RWPE2 (cell line): ENCODE data around the gene SLC13A3.

Experiments used
- ATAC-seq: fragments of 200-7000 bp; cut with Tn5 transposase; 3 replicates; pipeline ENCODE4 v1.9.1; 2021; ENCODE audit warnings: low read depth
- DNase-seq: peaks from one replicate; pipeline ENCODE4 v3.0.0-alpha.2; 2020; ENCODE audit warnings: low spot score
- H3K27ac ChIP-seq: fragments of 450-650 bp; 2 replicates; pipeline ENCODE4 v1.5.1; 2017; ENCODE audit warnings: mild to moderate bottlenecking; ENCODE audit not compliant: poor library complexity, severe bottlenecking
- H3K27me3 ChIP-seq: fragments of 250-450 bp; sonication (Bioruptor Pico); 2 replicates; pipeline ENCODE4 v1.5.1; 2021; ENCODE audit warnings: mild to moderate bottlenecking, moderate library complexity; ENCODE audit not compliant: insufficient read depth, poor library complexity, severe bottlenecking
- H3K36me3 ChIP-seq: fragments of 250-450 bp; sonication (Bioruptor Pico); 2 replicates; pipeline ENCODE4 v1.5.1; 2020; ENCODE audit warnings: low read depth, mild to moderate bottlenecking, moderate library complexity
- H3K4me1 ChIP-seq: fragments of 250-450 bp; sonication (Bioruptor Pico); 2 replicates; pipeline ENCODE4 v1.5.1; 2021; ENCODE audit warnings: mild to moderate bottlenecking, moderate library complexity; ENCODE audit not compliant: insufficient read depth, poor library complexity, severe bottlenecking
- H3K4me3 ChIP-seq: fragments of 250-450 bp; sonication (Bioruptor Pico); 2 replicates; pipeline ENCODE4 v1.5.1; 2021; ENCODE audit warnings: mild to moderate bottlenecking, moderate library complexity; ENCODE audit not compliant: severe bottlenecking
- H3K9me3 ChIP-seq: fragments of 250-450 bp; sonication (Bioruptor Pico); 2 replicates; pipeline ENCODE4 v1.5.1; 2021; ENCODE audit warnings: mild to moderate bottlenecking, moderate library complexity; ENCODE audit not compliant: severe bottlenecking
- CTCF ChIP-seq: fragments of 450-650 bp; IDR thresholded peaks from one replicate; pipeline ENCODE4 v1.5.1; 2017; ENCODE audit warnings: mild to moderate bottlenecking, moderate library complexity; ENCODE audit not compliant: poor library complexity, severe bottlenecking

Gene SLC13A3

GRCh38 chr20:46647469-46647868 is 3.8 kb downstream of the SLC13A3 start:
- no peak for TF ChIP-seq CTCF
- H3K4me1 ChIP-seq: no peaks in the 10 kb centered on the region
- H3K36me3 ChIP-seq: no peaks in the 10 kb centered on the region
- H3K27ac ChIP-seq: no peak overlapping the region
- ATAC-seq (no peak), DNase-seq (no peak)
- H3K4me3 ChIP-seq: no peak overlapping the region
- peaks cover 11% of the 10 kb centered on the region for H3K27me3 ChIP-seq
- H3K9me3 ChIP-seq: no peaks in the 10 kb centered on the region

DNA sequence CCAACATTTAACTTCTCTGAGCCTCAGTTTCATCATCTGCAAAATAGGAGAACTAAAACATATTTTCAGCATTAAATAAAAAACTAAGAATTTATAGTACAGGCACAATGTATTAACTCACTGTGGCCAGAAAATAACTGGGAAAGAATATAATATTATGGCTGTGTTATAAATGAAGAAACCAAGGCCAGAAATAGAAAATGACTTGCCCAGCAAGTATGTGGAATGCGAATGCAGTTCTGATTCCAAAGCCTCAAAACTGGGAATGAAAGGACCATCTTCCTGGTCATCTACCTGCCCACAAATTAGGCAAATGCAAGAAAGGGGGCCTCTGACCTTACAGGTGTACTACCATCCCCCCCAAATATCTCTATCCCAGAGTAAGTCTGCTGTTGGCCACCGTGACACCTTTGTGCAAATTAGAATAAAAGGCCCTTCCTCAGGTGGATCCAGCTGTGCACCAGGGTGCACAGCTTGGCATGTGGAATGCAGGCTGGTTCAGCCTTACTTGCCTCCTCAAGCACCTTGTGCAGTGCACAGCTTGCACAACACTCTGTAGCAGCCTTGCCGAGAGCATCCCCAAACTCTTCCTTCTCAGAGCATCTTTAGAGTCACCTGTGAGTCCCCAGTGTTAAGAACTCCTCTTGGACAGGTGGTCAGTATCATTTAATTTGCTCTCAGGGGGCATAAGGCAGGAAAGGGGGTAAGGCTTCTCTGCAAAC is 4.4 kb downstream of the SLC13A3 start:
- TF ChIP-seq CTCF: no peak
- DNase-seq (no peak), ATAC-seq (no peak)
- no peaks in the 10 kb centered on the region for H3K36me3 ChIP-seq
- H3K4me3 ChIP-seq: no peak overlapping the region
- H3K9me3 ChIP-seq: no peaks in the 10 kb centered on the region
- no peaks in the 10 kb centered on the region for H3K4me1 ChIP-seq
- peaks cover 10% of the 10 kb centered on the region for H3K27me3 ChIP-seq
- no peak overlapping the region for H3K27ac ChIP-seq

- Histone ChIP-seq H3K27ac (no peak overlapping the region), H3K4me1 (no peaks in the 10 kb centered on the region), H3K36me3 (no peaks in the 10 kb centered on the region), H3K27me3 (peaks cover 4% of the 10 kb centered on the region), H3K9me3 (no peaks in the 10 kb centered on the region), H3K4me3 (no peak overlapping the region)
- no peak for TF ChIP-seq CTCF
- DNase-seq (no peak), ATAC-seq (no peak)
Observed at GRCh38 chr20:46646122-46646521, 5.1 kb downstream of the SLC13A3 start.

- Histone ChIP-seq H3K9me3 (no peaks in the 10 kb centered on the region), H3K4me1 (no peaks in the 10 kb centered on the region), H3K27me3 (no peaks in the 10 kb centered on the region), H3K27ac (no peak overlapping the region), H3K4me3 (no peak overlapping the region), H3K36me3 (no peaks in the 10 kb centered on the region)
- no peak for TF ChIP-seq CTCF
- ATAC-seq (no peak), DNase-seq (no peak)
Observed at GRCh38 chr20:46644733-46645132, 6.5 kb downstream of the SLC13A3 start.

GRCh38 chr20:46644160-46644559 is 7.1 kb downstream of the SLC13A3 start:
- Histone ChIP-seq H3K4me1 (no peaks in the 10 kb centered on the region), H3K27ac (no peak overlapping the region), H3K36me3 (no peaks in the 10 kb centered on the region), H3K27me3 (no peaks in the 10 kb centered on the region), H3K9me3 (no peaks in the 10 kb centered on the region), H3K4me3 (no peak overlapping the region)
- no peak for TF ChIP-seq CTCF
- DNase-seq (no peak), ATAC-seq (no peak)
